Activated CD4-positive, alpha-beta T cell treated with anti-CD3 and anti-CD28 coated beads, Interleukin-2, amount 10 ng/mL, durations not matched to agents 24 days and 14 days (primary cell): ENCODE data around the gene NTRK2. TPM values are rescaled to one million over a fixed set of nuclear protein-coding genes. Genes with fewer than 3 reads are reported as not detected.
A peak's percentile ranks its signal among the peaks of the same experiment; 100 is the strongest.

Experiments used
- DNase-seq: peaks from one replicate; pipeline ENCODE4 v3.0.0; 2022
- H3K27ac Mint-ChIP-seq: one replicate; pipeline ENCODE4 v1.8.0; 2022; ENCODE audit warnings: mild to moderate bottlenecking, mixed read lengths
- H3K27me3 Mint-ChIP-seq: one replicate; pipeline ENCODE4 v1.8.0; 2022; ENCODE audit warnings: mixed read lengths
- H3K36me3 Mint-ChIP-seq: one replicate; pipeline ENCODE4 v1.8.0; 2022; ENCODE audit warnings: low read depth, mild to moderate bottlenecking, mixed read lengths
- H3K4me1 Mint-ChIP-seq: one replicate; pipeline ENCODE4 v1.8.0; 2021; ENCODE audit warnings: mixed read lengths
- H3K4me3 Mint-ChIP-seq: one replicate; pipeline ENCODE4 v1.8.0; 2022; ENCODE audit warnings: mild to moderate bottlenecking, moderate library complexity, mixed read lengths
- H3K9me3 Mint-ChIP-seq: one replicate; pipeline ENCODE4 v1.8.0; 2021; ENCODE audit warnings: mixed read lengths
- intact Hi-C: fragments of 100-400 bp; cut with micrococcal nuclease; formaldehyde crosslinking; loops from one replicate; pipeline ENCODE4 v1.15.1; 2023
- total RNA-seq: library from RNA; stranded (reverse); gene quantifications from 2 replicates; pipeline ENCODE4 v1.2.3, GENCODE V29; 2022

The NTRK2 gene
- total RNA-seq: 2.3 and 2.4 TPM in 2 replicates

GRCh38 chr9:84669288-84670137 lies at the start of gene NTRK2:
Gene NTRK2 (plus strand): TSS chr9:84669729. CDS start chr9:84670749, 1,020 bp downstream.
- intact Hi-C loops: no loop called here
- peaks cover 13% of the 10 kb centered on the region for H3K4me1 Mint-ChIP-seq
- no peaks in the 10 kb centered on the region for H3K9me3 Mint-ChIP-seq
- no peak within 1 kb of the TSS for H3K27ac Mint-ChIP-seq
- peak within 1 kb of the TSS; percentile 81 for H3K4me3 Mint-ChIP-seq
- H3K36me3 Mint-ChIP-seq: no peaks in the 10 kb centered on the region
- peak; percentile 65 for DNase-seq
- peaks cover 63% of the 10 kb centered on the region for H3K27me3 Mint-ChIP-seq

GRCh38 chr9:84620338-84620737 lies 49.2 kb upstream of the NTRK2 start:
- peaks cover 1% of the 10 kb centered on the region for H3K27me3 Mint-ChIP-seq
- H3K4me3 Mint-ChIP-seq: no peak overlapping the region
- H3K9me3 Mint-ChIP-seq: no peaks in the 10 kb centered on the region
- intact Hi-C loops: no loop called here
- no peaks in the 10 kb centered on the region for H3K4me1 Mint-ChIP-seq
- no peak overlapping the region for H3K27ac Mint-ChIP-seq
- no peaks in the 10 kb centered on the region for H3K36me3 Mint-ChIP-seq
- DNase-seq: no peak

- no peaks in the 10 kb centered on the region for H3K9me3 Mint-ChIP-seq
- H3K4me3 Mint-ChIP-seq: no peak overlapping the region
- no peaks in the 10 kb centered on the region for H3K36me3 Mint-ChIP-seq
- H3K27me3 Mint-ChIP-seq: no peaks in the 10 kb centered on the region
- no peaks in the 10 kb centered on the region for H3K4me1 Mint-ChIP-seq
- DNase-seq: no peak
- H3K27ac Mint-ChIP-seq: no peak overlapping the region
- intact Hi-C loops: no loop called here
Observed at GRCh38 chr9:84621811-84622210, 47.7 kb upstream of the NTRK2 start.

GRCh38 chr9:84622981-84623380 lies 46.5 kb upstream of the NTRK2 start:
- Mint-ChIP-seq H3K4me1 (no peaks in the 10 kb centered on the region), H3K27ac (no peak overlapping the region), H3K9me3 (no peaks in the 10 kb centered on the region), H3K36me3 (no peaks in the 10 kb centered on the region), H3K4me3 (no peak overlapping the region), H3K27me3 (no peaks in the 10 kb centered on the region)
- intact Hi-C loops: no loop called here
- no peak for DNase-seq

- Mint-ChIP-seq H3K4me3 (no peak overlapping the region), H3K27ac (no peak overlapping the region), H3K27me3 (peaks cover 3% of the 10 kb centered on the region), H3K36me3 (no peaks in the 10 kb centered on the region), H3K9me3 (no peaks in the 10 kb centered on the region), H3K4me1 (no peaks in the 10 kb centered on the region)
- DNase-seq: no peak
- intact Hi-C loops: no loop called here
Observed at GRCh38 chr9:84636436-84636835, 33.1 kb upstream of the NTRK2 start.

- Mint-ChIP-seq H3K27ac (no peak overlapping the region), H3K4me3 (no peak overlapping the region), H3K36me3 (no peaks in the 10 kb centered on the region), H3K9me3 (no peaks in the 10 kb centered on the region), H3K27me3 (no peaks in the 10 kb centered on the region), H3K4me1 (no peaks in the 10 kb centered on the region)
- no peak for DNase-seq
- intact Hi-C loops: no loop called here
Observed at GRCh38 chr9:84642553-84643141, 26.9 kb upstream of the NTRK2 start.

GRCh38 chr9:84647699-84648098 lies 21.8 kb upstream of the NTRK2 start:
- no peak for DNase-seq
- Mint-ChIP-seq H3K4me1 (no peaks in the 10 kb centered on the region), H3K27ac (no peak overlapping the region), H3K9me3 (no peaks in the 10 kb centered on the region), H3K27me3 (peaks cover 5% of the 10 kb centered on the region), H3K4me3 (no peak overlapping the region), H3K36me3 (no peaks in the 10 kb centered on the region)
- intact Hi-C loops: no loop called here

GRCh38 chr9:84652496-84653120 lies 16.9 kb upstream of the NTRK2 start:
- H3K27me3 Mint-ChIP-seq: peaks cover 8% of the 10 kb centered on the region
- no peaks in the 10 kb centered on the region for H3K4me1 Mint-ChIP-seq
- DNase-seq: no peak
- no peaks in the 10 kb centered on the region for H3K9me3 Mint-ChIP-seq
- intact Hi-C loops: no loop called here
- no peaks in the 10 kb centered on the region for H3K36me3 Mint-ChIP-seq
- no peak overlapping the region for H3K4me3 Mint-ChIP-seq
- H3K27ac Mint-ChIP-seq: no peak overlapping the region

- H3K36me3 Mint-ChIP-seq: no peaks in the 10 kb centered on the region
- no peak for DNase-seq
- no peak overlapping the region for H3K4me3 Mint-ChIP-seq
- intact Hi-C loops: no loop called here
- H3K27ac Mint-ChIP-seq: no peak overlapping the region
- H3K9me3 Mint-ChIP-seq: no peaks in the 10 kb centered on the region
- peaks cover 7% of the 10 kb centered on the region for H3K27me3 Mint-ChIP-seq
- no peaks in the 10 kb centered on the region for H3K4me1 Mint-ChIP-seq
Observed at GRCh38 chr9:84655447-84655846, 14.1 kb upstream of the NTRK2 start.

- H3K9me3 Mint-ChIP-seq: no peaks in the 10 kb centered on the region
- no peak overlapping the region for H3K4me3 Mint-ChIP-seq
- intact Hi-C loops: no loop called here
- no peak overlapping the region for H3K27ac Mint-ChIP-seq
- peaks cover 7% of the 10 kb centered on the region for H3K27me3 Mint-ChIP-seq
- no peaks in the 10 kb centered on the region for H3K36me3 Mint-ChIP-seq
- no peak for DNase-seq
- H3K4me1 Mint-ChIP-seq: no peaks in the 10 kb centered on the region
Observed at GRCh38 chr9:84659313-84659712, 10.2 kb upstream of the NTRK2 start.

GRCh38 chr9:84659773-84660172 lies 9.8 kb upstream of the NTRK2 start:
- H3K36me3 Mint-ChIP-seq: no peaks in the 10 kb centered on the region
- peaks cover 7% of the 10 kb centered on the region for H3K27me3 Mint-ChIP-seq
- no peaks in the 10 kb centered on the region for H3K4me1 Mint-ChIP-seq
- no peak overlapping the region for H3K4me3 Mint-ChIP-seq
- DNase-seq: no peak
- H3K9me3 Mint-ChIP-seq: no peaks in the 10 kb centered on the region
- no peak overlapping the region for H3K27ac Mint-ChIP-seq
- intact Hi-C loops: no loop called here

- Mint-ChIP-seq H3K36me3 (no peaks in the 10 kb centered on the region), H3K4me1 (peaks cover 13% of the 10 kb centered on the region), H3K9me3 (no peaks in the 10 kb centered on the region), H3K27me3 (peaks cover 63% of the 10 kb centered on the region), H3K27ac (no peak overlapping the region), H3K4me3 (peak overlapping the region; percentile 81)
- peak; percentile 60 for DNase-seq
- intact Hi-C loops: no loop called here
Observed at GRCh38 chr9:84667571-84668195, 1.8 kb upstream of the NTRK2 start.

- H3K9me3 Mint-ChIP-seq: no peaks in the 10 kb centered on the region
- H3K4me1 Mint-ChIP-seq: peaks cover 13% of the 10 kb centered on the region
- intact Hi-C loops: no loop called here
- no peak overlapping the region for H3K27ac Mint-ChIP-seq
- H3K27me3 Mint-ChIP-seq: peaks cover 62% of the 10 kb centered on the region
- H3K36me3 Mint-ChIP-seq: no peaks in the 10 kb centered on the region
- peak overlapping the region; percentile 81 for H3K4me3 Mint-ChIP-seq
- DNase-seq: peak; percentile 79
Observed at GRCh38 chr9:84668196-84669012, 1.1 kb upstream of the NTRK2 start.
